ENCODE data around the gene SPC24. TPM values are rescaled to one million over a fixed set of nuclear protein-coding genes. Genes with fewer than 3 reads are reported as not detected.

Gene SPC24
- total and polyA plus RNA-seq, 2 of the 4 experiments (the other 2 are of a cell fraction), result 12.2 to 97.5 TPM

- Histone ChIP-seq H4K91ac (ENCODE audit: insufficient read depth, low read depth, low read length) (peak overlapping the region; percentile 100), H2AK5ac (ENCODE audit: low read depth, low read length) (peak overlapping the region; percentile 100), H3K23ac (ENCODE audit: low read depth, low read length) (peak overlapping the region; percentile 95), H3K4me2 (ENCODE audit: low read depth, low read length) (peak overlapping the region; percentile 70), H3K36me3 (ENCODE audit: control insufficient read depth, insufficient read depth, low read length) (peaks cover 4% of the 10 kb centered on the region), H2AK9ac (replicated peaks; ENCODE audit: low read depth, low read length, poor library complexity) (peak overlapping the region; percentile 100), H3K9me1 (ENCODE audit: insufficient read depth, low read length) (peaks cover 14% of the 10 kb centered on the region), H3K4me1 (ENCODE audit: control insufficient read depth, insufficient read depth, low read length) (peaks cover 26% of the 10 kb centered on the region), H3K27me3 (ENCODE audit: control insufficient read depth, insufficient read depth, low read length) (no peaks in the 10 kb centered on the region), H4K8ac (ENCODE audit: low read depth in 2 of 2, low read length in 2 of 2) (peak overlapping the region; percentile 98 to 99), H2BK15ac (ENCODE audit: low read depth, low read length) (peak overlapping the region; percentile 93; the same call in 2 of the 3 replicates), H2BK5ac (ENCODE audit: low read depth, low read length, poor library complexity, severe bottlenecking) (peak overlapping the region; percentile 97), H3K9me3 (ENCODE audit: control insufficient read depth, insufficient read depth, low read length) (no peaks in the 10 kb centered on the region), H3K4me3 (ENCODE audit: insufficient read depth, low read depth, low read length) (peak overlapping the region; percentile 12; the same call in 1 of the 2 replicates), H3K9ac (ENCODE audit: low read depth, low read length) (peak overlapping the region; percentile 65), H3K14ac (replicated peaks; ENCODE audit: low read depth, low read length) (peak overlapping the region; percentile 98), H3K4ac (ENCODE audit: low read depth, low read length) (peak overlapping the region; percentile 100), H3K56ac (ENCODE audit: extremely low read depth, insufficient read depth, low read length) (peak overlapping the region; percentile 81), H3K18ac (ENCODE audit: low read depth, low read length) (peak overlapping the region; percentile 95), H4K5ac (ENCODE audit: low read depth, low read length) (peak overlapping the region; percentile 100), H2AFZ (replicated peaks; ENCODE audit: low read length, poor library complexity) (peak overlapping the region; percentile 96), H2BK20ac (ENCODE audit: low read depth, low read length) (peak overlapping the region; percentile 99), H3K27ac (ENCODE audit: insufficient read depth, low read length) (peak overlapping the region; percentile 97), H3K79me1 (ENCODE audit: low read depth in 1 of 2, low read length in 2 of 2) (peaks cover 4 to 37% of the 10 kb centered on the region in 2 experiments; a peak in 2 of 4 replicates), H2BK120ac (ENCODE audit: low read depth, low read length) (peak overlapping the region; percentile 99), H4K20me1 (ENCODE audit: insufficient read depth, low read length) (peaks cover 5% of the 10 kb centered on the region; the same call in 1 of the 2 replicates)
- intact Hi-C loops (cut with micrococcal nuclease), result loop anchor here (1.0 to 5.0 kb wide), 4 partner anchors 31 to 345 kb away; partner anchors contain the start of gene ELAVL3
- no TSS peak for BruUV-seq (replicated peaks)
- ChIA-PET POLR2A (ENCODE audit: unreplicated experiment) (no interaction called here), CTCF (interaction anchor here (1.0 to 1.7 kb wide), 3 partner anchors 11 to 67 kb away, joined by 3 to 4 read pairs (median 4); no protein-coding TSS in a partner anchor)
- 0% methylated on average over 9 of the region's 28 CpGs; no CpG with 5 or more reads in 1 of the 2 experiments for WGBS, 2 experiments (ENCODE audit: extremely low coverage in 2 of 2, insufficient read length in 1 of 2)
- peak; percentile 84 for DNase-seq
- dilution Hi-C loops (cut with HindIII; ENCODE audit: low sequenced_read_pairs, unreplicated experiment), result no loop called here
- peak; percentile 27 for ATAC-seq (ENCODE audit: low read depth)
- in situ Hi-C loops (cut with MboI; ENCODE audit: low sequenced_read_pairs), result no loop called here
- peak; percentile 89 for TF ChIP-seq CTCF (conservative IDR thresholded peaks at IDR 0.05; ENCODE audit: low read depth, low read length)
- peak; percentile 93 for TF ChIP-seq SMC3 (IDR thresholded peaks at IDR 0.05; ENCODE audit: low read depth, low read length)
- TF ChIP-seq BHLHE40 (IDR thresholded peaks at IDR 0.05; ENCODE audit: low read depth, low read length), result no peak
- TF ChIP-seq CEBPB (IDR thresholded peaks at IDR 0.05; ENCODE audit: low read depth, low read length), result no peak; the same call in 1 of the 2 replicates
- no peak for TF ChIP-seq RFX5 (IDR thresholded peaks at IDR 0.05; ENCODE audit: low read depth, low read length)
- TF ChIP-seq MAFK (IDR thresholded peaks at IDR 0.05; ENCODE audit: low read depth, low read length), result no peak
- TF ChIP-seq RAD21 (IDR thresholded peaks at IDR 0.05; ENCODE audit: low read length), result peak; percentile 93
- no peak for TF ChIP-seq FOS (IDR thresholded peaks at IDR 0.05; ENCODE audit: low read depth, low read length)
- TF ChIP-seq CHD1 (IDR thresholded peaks at IDR 0.05; ENCODE audit: low read depth, low read length), result no peak
- TF ChIP-seq POLR2A (IDR thresholded peaks at IDR 0.05; ENCODE audit: low read depth, low read length), result peak; percentile 42; the same call in 1 of the 2 replicates
- TF ChIP-seq, protein P1, sequence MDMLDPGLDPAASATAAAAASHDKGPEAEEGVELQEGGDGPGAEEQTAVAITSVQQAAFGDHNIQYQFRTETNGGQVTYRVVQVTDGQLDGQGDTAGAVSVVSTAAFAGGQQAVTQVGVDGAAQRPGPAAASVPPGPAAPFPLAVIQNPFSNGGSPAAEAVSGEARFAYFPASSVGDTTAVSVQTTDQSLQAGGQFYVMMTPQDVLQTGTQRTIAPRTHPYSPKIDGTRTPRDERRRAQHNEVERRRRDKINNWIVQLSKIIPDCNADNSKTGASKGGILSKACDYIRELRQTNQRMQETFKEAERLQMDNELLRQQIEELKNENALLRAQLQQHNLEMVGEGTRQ (IDR thresholded peaks at IDR 0.05; ENCODE audit: low read depth, low read length), result no peak
- TF ChIP-seq MXI1 (IDR thresholded peaks at IDR 0.05; ENCODE audit: borderline replicate concordance, low read depth, low read length), result no peak
- TF ChIP-seq, protein P2, sequence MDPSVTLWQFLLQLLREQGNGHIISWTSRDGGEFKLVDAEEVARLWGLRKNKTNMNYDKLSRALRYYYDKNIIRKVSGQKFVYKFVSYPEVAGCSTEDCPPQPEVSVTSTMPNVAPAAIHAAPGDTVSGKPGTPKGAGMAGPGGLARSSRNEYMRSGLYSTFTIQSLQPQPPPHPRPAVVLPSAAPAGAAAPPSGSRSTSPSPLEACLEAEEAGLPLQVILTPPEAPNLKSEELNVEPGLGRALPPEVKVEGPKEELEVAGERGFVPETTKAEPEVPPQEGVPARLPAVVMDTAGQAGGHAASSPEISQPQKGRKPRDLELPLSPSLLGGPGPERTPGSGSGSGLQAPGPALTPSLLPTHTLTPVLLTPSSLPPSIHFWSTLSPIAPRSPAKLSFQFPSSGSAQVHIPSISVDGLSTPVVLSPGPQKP (IDR thresholded peaks at IDR 0.05; ENCODE audit: borderline replicate concordance, low read depth, low read length), result no peak
Measured at GRCh38 chr19:11137542-11138384, 17.8 kb downstream of the SPC24 start.
